ENCODE results near the gene OR2T11. TPM values are rescaled to one million over a fixed set of nuclear protein-coding genes. Genes with fewer than 3 reads are reported as not detected.

Gene OR2T11
- total RNA-seq, 1 donor: not detected

GRCh38 chr1:248597589-248597988 is 37.3 kb downstream of the OR2T11 start, which contains the start of gene OR2T10:
Gene OR2T10 (minus strand): TSS chr1:248597700. CDS start chr1:248593768, 3,932 bp downstream.
- no peak for TF ChIP-seq CTCF (IDR thresholded peaks at IDR 0.05; ENCODE audit: insufficient read depth, low read depth, low read length)
- DNase-seq (ENCODE audit: low read depth): no peak
- H3K4me3 ChIP-seq (ENCODE audit: low read depth, low read length): no peak within 1 kb of the TSS

- DNase-seq (ENCODE audit: low read depth): no peak
- TF ChIP-seq CTCF (IDR thresholded peaks at IDR 0.05; ENCODE audit: insufficient read depth, low read depth, low read length): no peak
These were observed 38.3 kb downstream of the OR2T11 start for GRCh38 chr1:248596615-248597014.

GRCh38 chr1:248593226-248593625 is 41.7 kb downstream of the OR2T11 start:
- no peak for DNase-seq (ENCODE audit: low read depth)
- no peak overlapping the region for H3K4me3 ChIP-seq (ENCODE audit: low read depth, low read length)
- TF ChIP-seq CTCF (IDR thresholded peaks at IDR 0.05; ENCODE audit: insufficient read depth, low read depth, low read length): no peak

More at GRCh38 chr1:248596615-248597014, 38.3 kb downstream of the OR2T11 start:
- H3K4me3 ChIP-seq (ENCODE audit: low read depth, low read length): no peak overlapping the region

GRCh38 chr1:248592655-248593054 is 42.2 kb downstream of the OR2T11 start:
- no peak overlapping the region for H3K4me3 ChIP-seq (ENCODE audit: low read depth, low read length)
- no peak for DNase-seq (ENCODE audit: low read depth)
- TF ChIP-seq CTCF (IDR thresholded peaks at IDR 0.05; ENCODE audit: insufficient read depth, low read depth, low read length): no peak

GRCh38 chr1:248590055-248590454 is 44.8 kb downstream of the OR2T11 start:
- TF ChIP-seq CTCF (IDR thresholded peaks at IDR 0.05; ENCODE audit: insufficient read depth, low read depth, low read length): no peak
- DNase-seq (ENCODE audit: low read depth): no peak
- H3K4me3 ChIP-seq (ENCODE audit: low read depth, low read length): no peak overlapping the region

GRCh38 chr1:248589334-248589733 is 45.6 kb downstream of the OR2T11 start:
- no peak overlapping the region for H3K4me3 ChIP-seq (ENCODE audit: low read depth, low read length)

More at GRCh38 chr1:248589334-248589733, 45.6 kb downstream of the OR2T11 start:
- DNase-seq (ENCODE audit: low read depth): no peak
- TF ChIP-seq CTCF (IDR thresholded peaks at IDR 0.05; ENCODE audit: insufficient read depth, low read depth, low read length): no peak
